Heart right ventricle (tissue), 16 donors: ENCODE measurements around the gene TRIM65. TPM values are rescaled to one million over a fixed set of nuclear protein-coding genes. Genes with fewer than 3 reads are reported as not detected.

Source experiments
- ATAC-seq, 8 donors: fragments of 200-7000 bp; cut with Tn5 transposase; one replicate each; pipeline ENCODE4 v1.9.1; 2020; ENCODE audit warnings: mild to moderate bottlenecking in 8 of 8, moderate library complexity in 8 of 8, moderate number of reproducible peaks in 1 of 8
- DNase-seq, 2 donors: peaks; one replicate each; pipeline ENCODE4 v3.0.0-alpha.2; 2020
- H3K27ac ChIP-seq, 10 donors: fragments of 200-600 bp; sonication (generic) in 2 of 10; one replicate each; pipeline versions ENCODE4 v1.5.0 to v1.8.0; 2020 to 2022; ENCODE audit warnings: mild to moderate bottlenecking in 3 of 10
- H3K27me3 ChIP-seq, 7 donors: fragments of 200-600 bp; one replicate each; pipeline ENCODE4 v1.8.0; 2021 to 2022; ENCODE audit warnings: mild to moderate bottlenecking in 2 of 7
- H3K36me3 ChIP-seq, 9 donors: fragments of 200-600 bp; sonication (generic) in 1 of 9; one replicate each; pipeline versions ENCODE4 v1.5.0 to v1.8.0; 2020 to 2022; ENCODE audit warnings: mild to moderate bottlenecking in 2 of 9
- H3K4me1 ChIP-seq, 9 donors: fragments of 200-600 bp; sonication (generic) in 1 of 9; one replicate each; pipeline versions ENCODE4 v1.5.0 to v1.8.0; 2020 to 2022; ENCODE audit warnings: mild to moderate bottlenecking in 4 of 9
- H3K4me3 ChIP-seq, 10 donors: fragments of 200-600 bp; sonication (generic) in 2 of 10; one replicate each; pipeline versions ENCODE4 v1.5.0 to v1.8.0; 2020 to 2022; ENCODE audit warnings: mild to moderate bottlenecking in 7 of 10, moderate library complexity in 2 of 10
- H3K9me3 ChIP-seq, 11 donors: fragments of 200-600 bp in 10 of 11; sonication (generic) in 2 of 11; one replicate each; pipeline versions ENCODE4 v1.5.0 to v1.8.0; 2013 to 2022; ENCODE audit warnings: mild to moderate bottlenecking in 2 of 11, control low read depth in 1 of 11, moderate library complexity in 1 of 11
- CTCF ChIP-seq, 9 donors: fragments of 200-600 bp; sonication (generic) in 2 of 9; IDR thresholded peaks; one replicate each; pipeline versions ENCODE4 v1.5.0 to v1.8.0; 2021 to 2022; ENCODE audit warnings: antibody characterized with exemption in 9 of 9, mild to moderate bottlenecking in 5 of 9, moderate library complexity in 1 of 9
- WGBS, 2 donors: extraction: QIAGEN DNeasy Blood & Tissue Kit; methylation state at CpG; one replicate each; pipeline ENCODE4 v1.1.7; 2013; ENCODE audit warnings: inconsistent platforms in 1 of 2; 5-methylcytosine and 5-hydroxymethylcytosine counted together
- intact Hi-C, 10 donors: fragments of 100-400 bp; cut with DNase I; formaldehyde crosslinking; loops; one replicate each; pipeline versions ENCODE4 v1.11.1 to v1.14.2; 2022
- polyA plus RNA-seq, 2 donors: library from polyadenylated mRNA; stranded (reverse); fragments of 200-250 nt; gene quantifications; one replicate each; pipeline ENCODE4 v1.2.3, GENCODE V29; 2013
- total RNA-seq, 10 donors: library from RNA; stranded (reverse); fragmentation: NEBNext Ultra II Directional in 3 of 10; extraction: Animal tissue kit (Norgen Biotek cat#: 25700) in 3 of 10; gene quantifications; one replicate each; pipeline versions ENCODE4 v1.2.1 to v1.2.4, GENCODE V29; 2021 to 2023
- donor health status: Arrhythmogenic right ventricular cardiomyopathy.
- donor health status: ischemic (EF 13 %, LVEDD 7.1; RV severe dilation, severe dysfunction).
- donor health status: healthy with polysubstance abuse.
- donor health status: DM: no; HTN: yes; CAD: no.
- donor health status: DM: no; HTN: no; CAD: no.
- donor health status: ischemic (EF 25% LVEDD 6.9; RV normal size, moderate dysfunction).
- donor health status: ischemic (EF 25% LVEDD 5.7; RV mildly dilated, moderate dysfunction).
- donor health status: healthy.
- donor health status: DM: yes; HTN: yes; CAD: no.
- donor health status: Ischemic cardiomyopathy.
- donor health status: ischemic (EF 35%, LVEDD 5.7; RV mildly dilated, moderate dysfunction).
- donor health status: nonischemic (EF 11% LVEDD 7.7; RV severe dilation, severe dysfunction).
- donor health status: DM: yes; HTN: yes; CAD: no.
- donor health status: PGD.
- donor health status: ischemic (EF 29% LVEDD 5.4; RV normal size, mild dysfunction).
- donor health status: nonischemic (EF 23%, LVEDD 6.1; RV moderate dilation, normal function).

The TRIM65 gene
- total and polyA plus RNA-seq, 12 donors = 5.1 to 16.7 (median 8.9) TPM

DNA sequence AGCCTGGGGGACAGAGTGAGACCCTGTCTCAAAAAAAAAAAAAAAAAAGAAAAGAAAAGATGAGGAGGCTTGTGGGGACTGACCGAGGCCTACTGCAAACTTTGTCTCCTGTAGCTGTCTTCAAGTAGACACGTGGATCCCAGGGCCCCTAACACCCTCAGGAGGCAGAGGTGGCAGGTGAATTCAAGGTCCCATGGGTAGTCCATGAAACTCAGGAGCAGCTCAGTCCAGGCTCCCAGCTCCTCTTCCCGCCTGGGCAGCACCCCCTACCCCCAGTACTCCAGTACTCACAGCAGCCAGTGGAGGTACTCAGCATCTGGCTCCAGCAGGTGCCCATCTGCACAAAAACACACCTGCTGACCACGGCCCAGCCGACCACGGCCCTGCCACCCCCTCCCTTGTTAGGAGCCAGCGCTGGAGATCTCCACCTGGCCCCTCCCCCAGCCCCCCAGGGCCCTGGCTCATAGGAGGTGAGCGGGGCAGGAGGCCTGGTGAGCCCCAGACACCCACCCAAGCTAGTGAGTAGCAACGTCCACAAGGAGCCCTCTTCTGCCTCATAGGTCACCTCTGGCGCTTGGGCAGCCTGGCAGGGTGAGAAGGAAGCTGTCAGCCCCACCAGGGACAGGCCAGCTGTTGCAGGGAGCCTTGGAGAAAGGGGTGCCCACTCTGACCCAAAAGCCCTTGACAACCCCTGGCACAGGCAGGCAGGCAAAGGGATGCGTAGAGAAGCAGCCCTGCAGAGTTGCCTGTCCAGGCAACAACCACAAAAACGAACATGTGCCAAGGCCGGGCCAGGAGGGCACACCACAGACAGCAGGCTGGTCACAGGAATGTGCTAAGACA is 4.2 kb upstream of the TRIM65 start:
- intact Hi-C loops = loop anchor here in 3 of 10 donors (10.0 kb wide), 3 partner anchors 84 to 394 kb away; partner anchors contain the start of gene UBALD2 (in 1 of the 3)
- H3K27ac ChIP-seq = no peak overlapping the region
- TF ChIP-seq CTCF (IDR thresholded peaks at IDR 0.05) = no peak
- peaks cover 6 to 59% (median 30%) of the 10 kb centered on the region in 9 donors for H3K36me3 ChIP-seq
- 90 to 91% methylated on average over 13 of the region's 13 CpGs for WGBS, 2 donors
- H3K9me3 ChIP-seq = no peaks in the 10 kb centered on the region
- no peak overlapping the region for H3K4me3 ChIP-seq
- no peaks in the 10 kb centered on the region for H3K27me3 ChIP-seq
- peaks cover 14 to 34% (median 27%) of the 10 kb centered on the region in 9 donors for H3K4me1 ChIP-seq
- no peak for ATAC-seq
- no peak for DNase-seq

DNA sequence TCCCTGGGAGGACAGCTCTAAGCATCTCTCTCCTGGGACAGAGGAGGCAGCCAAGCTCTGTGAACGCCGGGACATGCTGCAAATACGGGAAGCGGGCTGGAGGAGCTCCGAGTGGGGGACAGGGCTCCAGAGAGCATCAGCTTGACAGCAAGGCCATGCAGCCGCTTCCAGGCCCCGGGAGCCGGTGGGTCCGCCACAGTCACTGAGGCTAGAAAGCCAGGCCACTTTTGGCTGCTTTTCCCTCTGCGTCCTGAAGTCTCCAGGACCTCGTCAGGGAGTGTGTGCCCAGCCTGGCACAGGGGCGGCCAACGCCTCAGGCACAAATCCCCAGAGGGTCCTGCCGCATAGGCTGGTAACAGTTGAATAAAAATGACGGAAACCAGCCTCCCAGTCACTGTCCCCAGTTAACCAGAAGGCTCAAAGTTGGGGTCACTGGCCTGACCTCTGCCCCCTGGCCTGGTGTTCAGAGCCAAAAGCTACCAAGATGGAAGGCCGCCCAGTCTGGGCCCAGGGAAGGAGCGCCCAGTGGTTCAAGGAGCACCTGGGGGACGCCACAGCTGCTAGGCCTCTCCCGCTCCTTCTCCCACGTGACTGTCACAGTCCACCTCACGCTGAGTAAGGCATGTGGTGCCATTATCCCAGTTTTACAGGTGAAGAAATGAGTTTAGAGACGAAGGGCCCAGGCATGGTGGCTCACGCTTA is 3.2 kb upstream of the TRIM65 start:
- no peaks in the 10 kb centered on the region for H3K9me3 ChIP-seq
- H3K27ac ChIP-seq = no peak overlapping the region
- no peak for TF ChIP-seq CTCF (IDR thresholded peaks at IDR 0.05)
- peaks cover 6 to 59% (median 30%) of the 10 kb centered on the region in 9 donors for H3K36me3 ChIP-seq
- DNase-seq = no peak
- intact Hi-C loops = loop anchor here in 6 of 10 donors (5.0 to 10.0 kb wide), 6 partner anchors 43 to 395 kb away; partner anchors contain the start of genes WBP2 (in 2 of the 6), GALK1 (in 1 of the 6) and UBALD2 (in 1 of the 6)
- H3K4me3 ChIP-seq = no peak overlapping the region
- 89 to 92% methylated on average over 20 to 23 of the region's 23 CpGs for WGBS, 2 donors
- H3K27me3 ChIP-seq = no peaks in the 10 kb centered on the region
- no peak for ATAC-seq
- H3K4me1 ChIP-seq = peaks cover 20 to 35% (median 33%) of the 10 kb centered on the region in 9 donors

GRCh38 chr17:75899353-75899752 is 2.6 kb upstream of the TRIM65 start:
- 91% methylated on average over 13 of the region's 13 CpGs for WGBS, 2 donors
- peaks cover 6 to 59% (median 30%) of the 10 kb centered on the region in 9 donors for H3K36me3 ChIP-seq
- peaks cover 22 to 41% (median 36%) of the 10 kb centered on the region in 9 donors for H3K4me1 ChIP-seq
- TF ChIP-seq CTCF (IDR thresholded peaks at IDR 0.05) = no peak
- H3K9me3 ChIP-seq = no peaks in the 10 kb centered on the region
- intact Hi-C loops = loop anchor here in 4 of 10 donors (5.0 to 10.0 kb wide), 3 partner anchors 42 to 135 kb away; partner anchors contain the start of genes WBP2 (in 2 of the 4) and GALK1 (in 1 of the 4)
- H3K27ac ChIP-seq = no peak overlapping the region
- H3K27me3 ChIP-seq = no peaks in the 10 kb centered on the region
- no peak for ATAC-seq
- DNase-seq = no peak
- H3K4me3 ChIP-seq = no peak overlapping the region

GRCh38 chr17:75898791-75899190 is 2.0 kb upstream of the TRIM65 start:
- TF ChIP-seq CTCF (IDR thresholded peaks at IDR 0.05) = no peak
- Histone ChIP-seq H3K27me3 (no peaks in the 10 kb centered on the region), H3K9me3 (no peaks in the 10 kb centered on the region), H3K4me3 (no peak overlapping the region), H3K4me1 (peaks cover 18 to 39% (median 34%) of the 10 kb centered on the region in 9 donors), H3K27ac (no peak overlapping the region), H3K36me3 (peaks cover 6 to 59% (median 30%) of the 10 kb centered on the region in 9 donors)
- intact Hi-C loops = loop anchor here in 4 of 10 donors (5.0 to 10.0 kb wide), 3 partner anchors 41 to 134 kb away; partner anchors contain the start of genes WBP2 (in 2 of the 4) and GALK1 (in 1 of the 4)
- WGBS, 2 donors = 95 to 98% methylated on average over 16 of the region's 16 CpGs
- no peak for DNase-seq
- ATAC-seq = no peak
